GM21423 (cell line): ENCODE measurements around the gene HMG20B.

Experiments used
- ATAC-seq: cut with Tn5 transposase; IDR thresholded peaks from one replicate; pipeline ENCODE4 v1.9.1; 2021; ENCODE audit warnings: mild to moderate bottlenecking, moderate library complexity; ENCODE audit not compliant: unreplicated experiment

HMG20B gene

GRCh38 chr19:3605361-3605760, 32.6 kb downstream of the HMG20B start:
- ATAC-seq: no peak

GRCh38 chr19:3605770-3606169, 33.0 kb downstream of the HMG20B start:
- no peak for ATAC-seq

- no peak for ATAC-seq
Measured at GRCh38 chr19:3606174-3606689, 33.5 kb downstream of the HMG20B start.

GRCh38 chr19:3606690-3607289, 34.0 kb downstream of the HMG20B start, which contains the start of gene TBXA2R:
Gene TBXA2R, minus strand, starts transcription at chr19:3606875. Its CDS starts 6,241 bp downstream, at chr19:3600634.
- ATAC-seq: no peak

GRCh38 chr19:3607303-3608078, 34.7 kb downstream of the HMG20B start:
- no peak for ATAC-seq

GRCh38 chr19:3608079-3608641, 35.4 kb downstream of the HMG20B start:
- ATAC-seq: no peak

GRCh38 chr19:3608750-3609322, 36.1 kb downstream of the HMG20B start:
- ATAC-seq: no peak

GRCh38 chr19:3609779-3610719, 37.3 kb downstream of the HMG20B start:
- ATAC-seq: no peak

GRCh38 chr19:3610745-3611717, 38.3 kb downstream of the HMG20B start:
- ATAC-seq: no peak

- no peak for ATAC-seq
Measured at GRCh38 chr19:3611841-3612240, 39.1 kb downstream of the HMG20B start.

- ATAC-seq: no peak
Measured at GRCh38 chr19:3612330-3612729, 39.6 kb downstream of the HMG20B start.

GRCh38 chr19:3612901-3613741, 40.4 kb downstream of the HMG20B start:
- no peak for ATAC-seq

GRCh38 chr19:3613818-3614661, 41.3 kb downstream of the HMG20B start:
- ATAC-seq: no peak

- no peak for ATAC-seq
Measured at GRCh38 chr19:3614858-3615505, 42.2 kb downstream of the HMG20B start.

- ATAC-seq: no peak
Measured at GRCh38 chr19:3615524-3616135, 42.9 kb downstream of the HMG20B start.

GRCh38 chr19:3617463-3617862, 44.7 kb downstream of the HMG20B start:
- ATAC-seq: no peak
